Lower leg skin (tissue), 4 donors: ENCODE results near the gene ZNF462. TPM values are rescaled to one million over a fixed set of nuclear protein-coding genes. Genes with fewer than 3 reads are reported as not detected.

ENCODE experiments used
- DNase-seq, 2 donors: peaks; one replicate each; pipeline ENCODE4 v3.0.0-alpha.2; 2019; ENCODE audit warnings: low spot score in 2 of 2
- H3K4me3 ChIP-seq: fragments of 200-600 bp; sonication (generic); 2 replicates; pipeline ENCODE4 v1.5.1; 2017; ENCODE audit warnings: mild to moderate bottlenecking, low read depth; ENCODE audit not compliant: poor library complexity, severe bottlenecking
- POLR2A ChIP-seq, 2 donors: fragments of 450-650 bp; IDR thresholded peaks; one replicate each; pipeline ENCODE4 v1.6.1; 2016 to 2017; ENCODE audit warnings: antibody characterized with exemption in 2 of 2, mild to moderate bottlenecking in 1 of 2, moderate library complexity in 1 of 2
- WGBS, 2 donors: methylation state at CpG; one replicate each; pipeline ENCODE4 v1.1.5; 2018; 5-methylcytosine and 5-hydroxymethylcytosine counted together
- intact Hi-C: fragments of 100-400 bp; cut with DNase I; formaldehyde crosslinking; loops from one replicate; pipeline ENCODE4 v1.15.0; 2023; ENCODE audit warnings: low total_unique reads
- total RNA-seq, 4 donors: library from RNA; depleted of rRNA; stranded (reverse); fragments of >200 nt; gene quantifications; one replicate each; pipeline ENCODE4 v1.1.0, GENCODE V29; 2016
- TF ChIP-seq, protein P1 (sequence below), 3 donors: fragments of 450-650 bp; IDR thresholded peaks; one replicate each; pipeline ENCODE4 v1.5.1; 2016; ENCODE audit warnings: antibody characterized with exemption in 3 of 3, mild to moderate bottlenecking in 3 of 3, moderate library complexity in 2 of 3

The ZNF462 gene
- total RNA-seq, 4 donors from 2014 or later = 13.3 to 19.9 (median 16.2) TPM

DNA sequence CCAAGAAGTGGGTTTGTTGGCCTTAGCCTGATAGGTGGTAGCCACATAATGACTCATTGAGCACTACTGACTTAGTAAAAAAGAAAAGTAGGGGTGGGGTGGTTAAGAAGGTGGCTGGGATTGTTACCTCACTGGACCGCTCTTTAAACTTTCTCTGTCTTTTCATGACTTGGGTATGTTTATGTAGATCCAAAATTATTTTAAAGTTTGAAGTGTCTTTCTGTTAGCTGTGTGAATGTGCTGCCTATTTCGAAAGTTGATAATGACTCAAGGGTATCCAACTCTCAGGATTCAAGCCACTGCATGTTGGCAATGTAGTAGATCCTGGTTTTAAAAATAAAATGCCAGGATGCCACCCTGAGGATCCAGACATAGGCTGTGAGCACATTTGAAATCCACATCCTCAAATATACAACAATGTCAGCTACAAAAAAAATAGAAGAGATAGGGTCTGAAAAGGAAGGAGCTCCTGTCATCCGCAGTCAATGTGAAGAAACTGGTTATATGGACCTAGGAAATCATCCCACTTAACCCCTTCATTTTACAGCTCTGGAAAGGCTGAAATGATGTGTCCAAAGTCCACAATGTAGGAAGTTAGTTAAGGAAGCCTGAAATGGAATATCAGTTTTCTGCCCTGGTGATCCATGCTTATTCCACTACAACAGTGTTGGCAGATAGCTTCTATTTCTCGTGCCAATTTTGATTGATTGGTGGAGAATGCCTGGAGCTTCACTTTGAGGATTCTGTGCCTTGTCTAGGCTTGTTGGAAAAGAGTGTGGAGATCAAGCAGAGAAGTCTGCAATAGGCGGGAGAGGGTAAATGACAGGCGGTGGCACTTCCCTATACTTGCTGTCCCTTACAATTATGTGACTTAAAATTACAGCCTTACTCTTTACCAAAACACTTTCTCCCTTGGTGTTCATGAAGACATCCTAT is 23.4 kb downstream of the ZNF462 start:
- intact Hi-C loops = no loop called here
- no peak for TF ChIP-seq POLR2A (IDR thresholded peaks at IDR 0.05)
- TF ChIP-seq, protein P1, sequence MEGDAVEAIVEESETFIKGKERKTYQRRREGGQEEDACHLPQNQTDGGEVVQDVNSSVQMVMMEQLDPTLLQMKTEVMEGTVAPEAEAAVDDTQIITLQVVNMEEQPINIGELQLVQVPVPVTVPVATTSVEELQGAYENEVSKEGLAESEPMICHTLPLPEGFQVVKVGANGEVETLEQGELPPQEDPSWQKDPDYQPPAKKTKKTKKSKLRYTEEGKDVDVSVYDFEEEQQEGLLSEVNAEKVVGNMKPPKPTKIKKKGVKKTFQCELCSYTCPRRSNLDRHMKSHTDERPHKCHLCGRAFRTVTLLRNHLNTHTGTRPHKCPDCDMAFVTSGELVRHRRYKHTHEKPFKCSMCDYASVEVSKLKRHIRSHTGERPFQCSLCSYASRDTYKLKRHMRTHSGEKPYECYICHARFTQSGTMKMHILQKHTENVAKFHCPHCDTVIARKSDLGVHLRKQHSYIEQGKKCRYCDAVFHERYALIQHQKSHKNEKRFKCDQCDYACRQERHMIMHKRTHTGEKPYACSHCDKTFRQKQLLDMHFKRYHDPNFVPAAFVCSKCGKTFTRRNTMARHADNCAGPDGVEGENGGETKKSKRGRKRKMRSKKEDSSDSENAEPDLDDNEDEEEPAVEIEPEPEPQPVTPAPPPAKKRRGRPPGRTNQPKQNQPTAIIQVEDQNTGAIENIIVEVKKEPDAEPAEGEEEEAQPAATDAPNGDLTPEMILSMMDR (IDR thresholded peaks at IDR 0.05) = no peak
- H3K4me3 ChIP-seq = no peak overlapping the region
- WGBS, 2 donors = 59 to 69% methylated on average over 6 of the region's 6 CpGs
- DNase-seq = no peak

DNA sequence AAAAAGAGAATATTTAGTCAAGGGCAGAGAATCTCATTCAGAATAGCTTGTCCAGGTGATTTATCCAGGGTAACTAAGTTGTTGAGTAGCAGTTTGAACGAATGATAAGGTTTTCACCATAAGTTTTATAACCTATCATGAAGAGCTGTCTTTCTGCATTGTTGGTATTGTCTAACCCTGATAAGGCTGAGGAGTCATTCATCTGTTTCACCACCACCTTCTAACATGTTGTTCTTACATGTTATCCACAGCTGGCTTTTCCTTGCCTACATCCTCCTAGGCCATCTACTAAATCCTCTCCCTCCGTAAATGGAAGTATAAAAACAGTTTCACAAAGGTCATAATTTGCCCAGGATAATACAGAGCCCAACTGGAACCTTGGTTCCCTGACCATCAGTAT is 24.1 kb downstream of the ZNF462 start:
- WGBS, 2 donors = 55 to 56% methylated on average over 2 of the region's 2 CpGs
- intact Hi-C loops = no loop called here
- DNase-seq = no peak
- TF ChIP-seq POLR2A (IDR thresholded peaks at IDR 0.05) = no peak
- TF ChIP-seq, protein P1 (IDR thresholded peaks at IDR 0.05) = no peak
- no peak overlapping the region for H3K4me3 ChIP-seq

DNA sequence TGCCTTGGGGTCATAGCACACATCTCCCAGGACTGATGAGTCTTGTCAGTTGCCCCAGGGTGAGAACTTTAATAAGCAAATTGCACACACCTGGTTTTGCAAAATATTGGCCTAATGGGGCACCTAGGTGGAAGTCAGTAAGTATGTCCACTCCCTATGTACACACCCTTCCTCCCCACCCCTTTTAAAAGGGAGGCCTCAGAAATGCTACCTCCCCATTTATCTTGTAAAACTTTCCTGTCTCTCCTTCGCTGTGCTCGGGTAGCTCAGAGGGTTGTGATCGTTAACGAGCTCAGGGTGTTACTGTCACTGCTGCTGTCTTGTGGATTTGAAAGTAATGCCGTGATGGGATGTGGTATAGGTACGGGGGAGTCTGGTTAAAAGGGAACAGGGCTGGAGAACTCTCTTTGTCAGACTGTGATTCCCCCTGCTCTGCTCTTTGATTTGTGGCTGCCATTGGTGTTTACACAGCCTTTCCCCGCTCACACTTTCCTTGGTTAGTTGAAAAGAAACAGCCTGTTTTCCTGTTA is 26.2 kb downstream of the ZNF462 start:
- no peak for DNase-seq
- WGBS, 2 donors = 68 to 73% methylated on average over 7 of the region's 7 CpGs
- no peak overlapping the region for H3K4me3 ChIP-seq
- TF ChIP-seq, protein P1 (IDR thresholded peaks at IDR 0.05) = no peak
- no peak for TF ChIP-seq POLR2A (IDR thresholded peaks at IDR 0.05)
- intact Hi-C loops = no loop called here

DNA sequence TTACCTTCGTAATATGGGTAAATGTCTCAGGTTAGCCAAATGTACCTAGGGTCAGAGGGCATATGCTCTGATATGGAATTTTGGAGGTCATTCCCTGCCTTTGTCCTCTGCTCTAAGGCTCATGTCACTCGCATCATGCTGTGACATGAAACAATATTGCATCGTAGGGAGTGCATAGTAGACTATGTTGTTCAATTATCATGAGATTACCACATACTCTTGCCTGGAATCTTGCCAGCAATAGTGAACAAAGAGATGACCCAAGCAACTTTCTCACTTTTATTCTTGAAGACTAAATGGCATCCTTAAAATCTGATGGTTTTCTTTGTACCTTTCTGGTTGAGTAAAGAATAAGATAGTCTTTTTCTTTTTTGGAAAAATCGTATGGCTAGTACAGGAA is 27.6 kb downstream of the ZNF462 start:
- 79 to 80% methylated on average over 4 of the region's 4 CpGs for WGBS, 2 donors
- no peak overlapping the region for H3K4me3 ChIP-seq
- DNase-seq = no peak
- intact Hi-C loops = no loop called here
- TF ChIP-seq, protein P1 (IDR thresholded peaks at IDR 0.05) = no peak
- TF ChIP-seq POLR2A (IDR thresholded peaks at IDR 0.05) = no peak

DNA sequence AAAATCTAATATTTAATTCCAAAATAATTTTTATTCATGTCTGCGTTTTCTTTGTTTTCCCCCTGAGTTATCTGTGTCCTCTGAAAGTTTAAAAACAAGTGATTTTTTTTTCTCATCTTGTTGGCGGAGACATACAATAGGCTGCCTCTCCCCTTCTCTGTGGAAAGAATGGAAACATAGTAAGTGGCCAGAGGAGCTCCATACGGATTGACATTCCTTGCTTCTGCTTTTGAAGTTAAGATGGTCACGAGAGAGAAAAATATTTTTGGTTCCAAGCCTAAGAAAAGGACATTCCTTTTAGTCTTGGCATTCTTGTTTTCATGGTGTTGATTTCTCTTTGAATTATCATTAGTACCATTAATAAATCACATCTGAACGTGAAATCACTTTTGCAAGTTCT is 28.3 kb downstream of the ZNF462 start:
- 62% methylated on average over 5 of the region's 5 CpGs for WGBS, 2 donors

More for the DNA sequence above, 28.3 kb downstream of the ZNF462 start:
- TF ChIP-seq POLR2A (IDR thresholded peaks at IDR 0.05) = no peak
- TF ChIP-seq, protein P1 (IDR thresholded peaks at IDR 0.05) = no peak
- intact Hi-C loops = no loop called here
- no peak overlapping the region for H3K4me3 ChIP-seq
- no peak for DNase-seq
